ENCODE measurements around the gene CAVIN1.
"Not testable (repeated sequence)": the region's sequence is repeated elsewhere in the genome, so short reads cannot be mapped to it uniquely, and the experiment has no call there.

Gene CAVIN1

GRCh38 chr17:42363231-42363630 lies 59.8 kb downstream of the CAVIN1 start:
- H3K4me1 ChIP-seq: peaks cover 0 to 99% (median 67%) of the 10 kb centered on the region in 4 donors
- H3K36me3 ChIP-seq: no peaks in the 10 kb centered on the region
- H3K9me3 ChIP-seq: no peaks in the 10 kb centered on the region
- intact Hi-C loops (cut with DNase I; ENCODE audit: low total_unique reads): no loop called here
- DNase-seq: no peak
- no peaks in the 10 kb centered on the region for H3K27me3 ChIP-seq
- H3K27ac ChIP-seq: peak overlapping the region; percentile 56 to 64
- TF ChIP-seq CTCF (IDR thresholded peaks at IDR 0.05): no peak
- H3K4me3 ChIP-seq: no peak overlapping the region

GRCh38 chr17:42362245-42362961 lies 60.7 kb downstream of the CAVIN1 start:
- Histone ChIP-seq H3K27ac (peak overlapping the region; percentile 10 to 64), H3K36me3 (no peaks in the 10 kb centered on the region), H3K4me1 (peaks cover 0 to 99% (median 66%) of the 10 kb centered on the region in 4 donors), H3K9me3 (no peaks in the 10 kb centered on the region), H3K4me3 (no peak overlapping the region), H3K27me3 (no peaks in the 10 kb centered on the region)
- DNase-seq: no peak
- intact Hi-C loops (cut with DNase I; ENCODE audit: low total_unique reads): no loop called here
- TF ChIP-seq CTCF (IDR thresholded peaks at IDR 0.05): no peak

- no peak overlapping the region for H3K4me3 ChIP-seq
- no peaks in the 10 kb centered on the region for H3K27me3 ChIP-seq
- intact Hi-C loops (cut with DNase I; ENCODE audit: low total_unique reads): no loop called here
- H3K36me3 ChIP-seq: no peaks in the 10 kb centered on the region
- no peak for DNase-seq
- no peaks in the 10 kb centered on the region for H3K9me3 ChIP-seq
- peaks cover 0 to 99% (median 62%) of the 10 kb centered on the region in 4 donors for H3K4me1 ChIP-seq
- no peak for TF ChIP-seq CTCF (IDR thresholded peaks at IDR 0.05)
- H3K27ac ChIP-seq: peak overlapping the region; percentile 10 to 64
Observed at GRCh38 chr17:42361781-42362186, 61.3 kb downstream of the CAVIN1 start.

- H3K9me3 ChIP-seq; intact Hi-C loops (cut with DNase I; ENCODE audit: low total_unique reads); H3K4me3 ChIP-seq; H3K36me3 ChIP-seq; H3K27me3 ChIP-seq: not testable (repeated sequence)
- Histone ChIP-seq H3K27ac (peak overlapping the region in 1 of 2 donors; percentile 64), H3K4me1 (peaks cover 0 to 98% (median 59%) of the 10 kb centered on the region in 4 donors)
- peak; percentile 45 to 78 for DNase-seq
Observed at GRCh38 chr17:42360388-42360787, 62.7 kb downstream of the CAVIN1 start.

GRCh38 chr17:42359133-42359532 lies 63.9 kb downstream of the CAVIN1 start:
- Histone ChIP-seq H3K27ac (no peak overlapping the region), H3K4me3 (no peak overlapping the region), H3K27me3 (no peaks in the 10 kb centered on the region), H3K36me3 (no peaks in the 10 kb centered on the region), H3K4me1 (peaks cover 0 to 98% (median 56%) of the 10 kb centered on the region in 4 donors), H3K9me3 (no peaks in the 10 kb centered on the region)
- no peak for DNase-seq
- TF ChIP-seq CTCF (IDR thresholded peaks at IDR 0.05): no peak
- intact Hi-C loops (cut with DNase I; ENCODE audit: low total_unique reads): no loop called here

- TF ChIP-seq CTCF (IDR thresholded peaks at IDR 0.05): no peak
- Histone ChIP-seq H3K36me3 (no peaks in the 10 kb centered on the region), H3K4me1 (peaks cover 0 to 98% (median 55%) of the 10 kb centered on the region in 4 donors), H3K27ac (no peak overlapping the region), H3K4me3 (no peak overlapping the region), H3K27me3 (no peaks in the 10 kb centered on the region), H3K9me3 (no peaks in the 10 kb centered on the region)
- intact Hi-C loops (cut with DNase I; ENCODE audit: low total_unique reads): no loop called here
- DNase-seq: no peak
Observed at GRCh38 chr17:42358434-42358833, 64.6 kb downstream of the CAVIN1 start.
